Measurements from ENCODE around the gene ARFGEF2. TPM values are rescaled to one million over a fixed set of nuclear protein-coding genes. Genes with fewer than 3 reads are reported as not detected.
"Not testable (repeated sequence)": the region's sequence is repeated elsewhere in the genome, so short reads cannot be mapped to it uniquely, and the experiment has no call there.

ARFGEF2 gene
- total RNA-seq, 4 donors from 2014 or later = 27.6 to 33.5 (median 30.1) TPM

GRCh38 chr20:48932375-48932941 is 10.9 kb downstream of the ARFGEF2 start:
- H3K4me1 ChIP-seq = peaks cover 0 to 58% (median 24%) of the 10 kb centered on the region in 4 donors
- 79 to 83% methylated on average over 8 of the region's 8 CpGs for WGBS, 2 donors
- DNase-seq (ENCODE audit: low spot score in 2 of 2) = no peak
- no peaks in the 10 kb centered on the region for H3K27me3 ChIP-seq
- no peak overlapping the region for H3K4me3 ChIP-seq
- no peak for TF ChIP-seq EP300 (IDR thresholded peaks at IDR 0.05)
- TF ChIP-seq, protein P1, sequence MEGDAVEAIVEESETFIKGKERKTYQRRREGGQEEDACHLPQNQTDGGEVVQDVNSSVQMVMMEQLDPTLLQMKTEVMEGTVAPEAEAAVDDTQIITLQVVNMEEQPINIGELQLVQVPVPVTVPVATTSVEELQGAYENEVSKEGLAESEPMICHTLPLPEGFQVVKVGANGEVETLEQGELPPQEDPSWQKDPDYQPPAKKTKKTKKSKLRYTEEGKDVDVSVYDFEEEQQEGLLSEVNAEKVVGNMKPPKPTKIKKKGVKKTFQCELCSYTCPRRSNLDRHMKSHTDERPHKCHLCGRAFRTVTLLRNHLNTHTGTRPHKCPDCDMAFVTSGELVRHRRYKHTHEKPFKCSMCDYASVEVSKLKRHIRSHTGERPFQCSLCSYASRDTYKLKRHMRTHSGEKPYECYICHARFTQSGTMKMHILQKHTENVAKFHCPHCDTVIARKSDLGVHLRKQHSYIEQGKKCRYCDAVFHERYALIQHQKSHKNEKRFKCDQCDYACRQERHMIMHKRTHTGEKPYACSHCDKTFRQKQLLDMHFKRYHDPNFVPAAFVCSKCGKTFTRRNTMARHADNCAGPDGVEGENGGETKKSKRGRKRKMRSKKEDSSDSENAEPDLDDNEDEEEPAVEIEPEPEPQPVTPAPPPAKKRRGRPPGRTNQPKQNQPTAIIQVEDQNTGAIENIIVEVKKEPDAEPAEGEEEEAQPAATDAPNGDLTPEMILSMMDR (IDR thresholded peaks at IDR 0.05) = no peak
- TF ChIP-seq POLR2A (IDR thresholded peaks at IDR 0.05) = no peak
- peaks cover 0 to 11% (median 0%) of the 10 kb centered on the region in 3 donors for H3K36me3 ChIP-seq
- peaks cover 0 to 9% (median 0%) of the 10 kb centered on the region in 4 donors for H3K9me3 ChIP-seq
- no peak overlapping the region for H3K27ac ChIP-seq

DNA sequence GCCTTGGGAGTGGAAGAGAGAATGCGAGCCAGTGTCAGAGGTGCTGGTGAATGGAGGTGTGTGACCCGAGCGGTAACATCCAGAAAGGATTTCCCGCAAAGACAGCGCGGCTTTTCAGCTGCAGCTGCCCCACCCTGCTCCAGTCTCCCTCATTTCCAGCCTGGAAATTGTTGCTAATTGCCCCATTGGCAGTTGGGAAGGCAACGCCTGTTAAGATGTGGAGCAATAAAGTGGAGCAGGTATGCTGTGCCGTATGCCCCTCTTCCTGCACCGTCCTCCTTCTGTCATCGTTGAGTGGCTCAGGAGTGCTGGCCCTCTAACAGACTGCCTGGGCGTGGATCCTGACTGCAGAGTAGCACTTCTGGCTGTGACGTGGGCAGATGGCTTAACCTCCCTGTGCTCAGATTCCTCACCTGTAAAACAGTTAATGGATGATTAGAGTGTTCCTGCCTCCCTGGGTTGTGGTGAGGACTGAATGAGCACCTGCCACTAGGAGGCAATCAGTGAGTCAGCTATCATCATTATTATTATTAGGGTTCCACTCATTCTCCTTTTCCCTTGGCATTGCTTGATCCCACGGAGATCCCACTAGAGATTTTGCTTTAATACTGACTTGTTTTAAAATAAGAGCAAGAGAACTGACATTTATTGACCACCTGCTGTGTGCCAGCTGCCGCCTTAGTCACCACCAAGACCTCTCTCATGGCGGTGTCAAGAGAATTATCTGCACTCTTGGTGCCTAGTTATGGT is 11.7 kb downstream of the ARFGEF2 start:
- H3K27ac ChIP-seq = no peak overlapping the region
- H3K27me3 ChIP-seq = no peaks in the 10 kb centered on the region
- TF ChIP-seq EP300 (IDR thresholded peaks at IDR 0.05) (no peak), POLR2A (IDR thresholded peaks at IDR 0.05) (no peak)
- no peak for DNase-seq (ENCODE audit: low spot score in 2 of 2)
- H3K4me1 ChIP-seq = peaks cover 0 to 65% (median 23%) of the 10 kb centered on the region in 4 donors
- peaks cover 0 to 9% (median 0%) of the 10 kb centered on the region in 4 donors for H3K9me3 ChIP-seq
- H3K4me3 ChIP-seq = no peak overlapping the region
- H3K36me3 ChIP-seq = peaks cover 0 to 11% (median 0%) of the 10 kb centered on the region in 3 donors
- 81 to 92% methylated on average over 14 to 15 of the region's 15 CpGs for WGBS, 2 donors

DNA sequence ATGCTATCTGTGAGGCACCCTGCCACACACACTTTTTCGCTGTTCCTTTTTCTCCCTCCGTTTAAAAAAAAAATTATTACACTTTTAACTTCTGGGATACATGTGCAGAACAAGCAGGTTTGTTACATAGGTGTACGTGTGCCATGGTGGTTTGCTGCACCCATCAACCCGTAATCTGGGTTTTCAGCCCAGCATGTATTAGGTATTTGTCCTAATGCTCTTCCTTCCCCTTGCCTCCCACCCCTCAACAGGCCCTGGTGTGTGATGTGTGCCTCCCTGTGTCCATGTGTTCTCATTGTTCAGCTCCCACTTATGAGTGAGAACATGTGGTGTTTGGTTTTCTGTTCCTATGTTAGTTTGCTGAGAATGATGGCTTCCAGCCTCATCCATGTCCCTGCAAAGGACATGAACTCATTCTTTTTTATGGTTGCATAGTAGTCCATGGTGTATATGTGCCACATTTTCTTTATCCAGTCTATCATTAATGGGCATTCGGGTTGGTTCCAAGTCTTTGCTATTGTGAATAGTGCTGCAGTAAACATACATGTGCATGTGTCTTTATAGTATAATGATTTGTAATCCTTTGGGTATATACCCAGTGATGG is 12.9 kb downstream of the ARFGEF2 start:
- Histone ChIP-seq H3K36me3 (peaks cover 0 to 11% (median 0%) of the 10 kb centered on the region in 3 donors), H3K4me1 (peaks cover 0 to 56% (median 16%) of the 10 kb centered on the region in 4 donors)
- not testable (repeated sequence) for H3K27me3 ChIP-seq; H3K27ac ChIP-seq; H3K9me3 ChIP-seq; DNase-seq (ENCODE audit: low spot score in 2 of 2); H3K4me3 ChIP-seq
- WGBS, 2 donors = 96 to 97% methylated on average over 5 of the region's 5 CpGs

DNA sequence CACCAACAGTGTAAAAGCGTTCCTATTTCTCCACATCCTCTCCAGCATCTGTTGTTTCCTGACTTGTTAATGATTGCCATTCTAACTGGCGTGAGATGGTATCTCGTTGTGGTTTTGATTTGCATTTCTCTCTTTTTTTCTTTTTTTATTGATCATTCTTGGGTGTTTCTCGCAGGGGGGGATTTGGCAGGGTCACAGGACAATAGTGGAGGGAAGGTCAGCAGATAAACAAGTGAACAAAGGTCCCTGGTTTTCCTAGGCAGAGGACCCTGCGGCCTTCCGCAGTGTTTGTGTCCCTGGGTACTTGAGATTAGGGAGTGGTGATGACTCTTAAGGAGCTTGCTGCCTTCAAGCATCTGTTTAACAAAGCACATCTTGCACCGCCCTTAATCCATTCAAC is 13.5 kb downstream of the ARFGEF2 start:
- peaks cover 0 to 50% (median 10%) of the 10 kb centered on the region in 4 donors for H3K4me1 ChIP-seq
- H3K27me3 ChIP-seq = not testable (repeated sequence)
- 68 to 86% methylated on average over 6 of the region's 7 CpGs for WGBS, 2 donors

GRCh38 chr20:48936178-48936577 is 14.7 kb downstream of the ARFGEF2 start:
- not testable (repeated sequence) for H3K4me3 ChIP-seq; H3K9me3 ChIP-seq; DNase-seq (ENCODE audit: low spot score in 2 of 2); H3K27ac ChIP-seq; H3K27me3 ChIP-seq
- WGBS, 2 donors = 90 to 100% methylated on average over 9 to 12 of the region's 30 CpGs
- Histone ChIP-seq H3K36me3 (peaks cover 0 to 14% (median 0%) of the 10 kb centered on the region in 3 donors), H3K4me1 (peaks cover 0 to 38% (median under 1%) of the 10 kb centered on the region in 4 donors)

More for the DNA sequence above, 13.5 kb downstream of the ARFGEF2 start:
- peaks cover 0 to 11% (median 0%) of the 10 kb centered on the region in 3 donors for H3K36me3 ChIP-seq
- H3K4me3 ChIP-seq; DNase-seq (ENCODE audit: low spot score in 2 of 2); H3K27ac ChIP-seq; H3K9me3 ChIP-seq: not testable (repeated sequence)

GRCh38 chr20:48937674-48938073 is 16.2 kb downstream of the ARFGEF2 start:
- peaks cover 0 to 25% (median 0%) of the 10 kb centered on the region in 4 donors for H3K4me1 ChIP-seq
- peaks cover 0 to 24% (median 0%) of the 10 kb centered on the region in 3 donors for H3K36me3 ChIP-seq
- H3K9me3 ChIP-seq = peaks cover 0 to 9% (median 0%) of the 10 kb centered on the region in 4 donors
- 64 to 76% methylated on average over 5 of the region's 5 CpGs for WGBS, 2 donors
- no peaks in the 10 kb centered on the region for H3K27me3 ChIP-seq
- no peak overlapping the region for H3K4me3 ChIP-seq
- DNase-seq (ENCODE audit: low spot score in 2 of 2) = no peak
- TF ChIP-seq POLR2A (IDR thresholded peaks at IDR 0.05) = no peak
- TF ChIP-seq, protein P1 (IDR thresholded peaks at IDR 0.05) = no peak
- H3K27ac ChIP-seq = no peak overlapping the region

GRCh38 chr20:48938670-48939069 is 17.2 kb downstream of the ARFGEF2 start:
- no peaks in the 10 kb centered on the region for H3K27me3 ChIP-seq
- H3K4me3 ChIP-seq = no peak overlapping the region
- peaks cover 0 to 15% (median 0%) of the 10 kb centered on the region in 4 donors for H3K4me1 ChIP-seq
- WGBS, 2 donors = 66 to 82% methylated on average over 6 of the region's 6 CpGs
- peaks cover 0 to 34% (median 4%) of the 10 kb centered on the region in 3 donors for H3K36me3 ChIP-seq
- DNase-seq (ENCODE audit: low spot score in 2 of 2) = no peak
- no peak overlapping the region for H3K27ac ChIP-seq
- H3K9me3 ChIP-seq = peaks cover 0 to 9% (median 0%) of the 10 kb centered on the region in 4 donors
- TF ChIP-seq, protein P1 (IDR thresholded peaks at IDR 0.05) = no peak
- no peak for TF ChIP-seq EP300 (IDR thresholded peaks at IDR 0.05)
- TF ChIP-seq POLR2A (IDR thresholded peaks at IDR 0.05) = no peak
